H1 (cell line): ENCODE measurements around the gene AURKB. TPM values are rescaled to one million over a fixed set of nuclear protein-coding genes. Genes with fewer than 3 reads are reported as not detected.

Source experiments
- CTCF ChIA-PET: fragments of 300-600 bp; sonication (Branson Sonifier 250); formaldehyde crosslinking; loops from one replicate; lab custom pipeline; 2021; ENCODE audit not compliant: partially characterized antibody; lab: Charles Lee
- POLR2A ChIA-PET: fragments of 300-600 bp; sonication (Branson Sonifier 250); formaldehyde crosslinking; loops from one replicate; lab custom pipeline; 2021; ENCODE audit warnings: inconsistent platforms; ENCODE audit not compliant: partially characterized antibody; lab: Charles Lee
- DNase-seq, 2 experiments: peaks; one replicate each; pipeline versions ENCODE4 v3.0.0 to v3.0.0-alpha.2; 2010 to 2022; ENCODE audit warnings: low spot score in 2 of 2, low read depth in 1 of 2, mixed read lengths in 1 of 2
- FAIRE-seq: peaks from 2 replicates; lab custom pipeline; 2011; peaks lifted over from hg19 to GRCh38; lab: Jason Lieb, UNC
- H2AFZ ChIP-seq: 2 replicates; pipeline ENCODE4 v1.8.1; 2012; ENCODE audit warnings: low read length, inconsistent platforms
- H2AK5ac ChIP-seq: 2 replicates; pipeline ENCODE4 v1.6.1; 2013; ENCODE audit warnings: low read depth, low read length
- H2BK120ac ChIP-seq: replicated peaks from 2 replicates; pipeline ENCODE3; 2013; ENCODE audit warnings: low read depth, low read length, inconsistent platforms
- H2BK12ac ChIP-seq: 2 replicates; pipeline ENCODE4 v1.6.1; 2013; ENCODE audit warnings: low read depth, low read length
- H2BK15ac ChIP-seq: 2 replicates; pipeline ENCODE4 v1.6.1; 2013; ENCODE audit warnings: low read length
- H2BK20ac ChIP-seq: 2 replicates; pipeline ENCODE4 v1.6.1; 2013; ENCODE audit warnings: low read length
- H2BK5ac ChIP-seq: 2 replicates; pipeline ENCODE4 v1.6.1; 2013; ENCODE audit warnings: low read depth, low read length
- H3K14ac ChIP-seq: 2 replicates; pipeline ENCODE4 v1.6.1; 2013; ENCODE audit warnings: inconsistent platforms; ENCODE audit not compliant: insufficient read length
- H3K18ac ChIP-seq: 2 replicates; pipeline ENCODE4 v1.6.1; 2013; ENCODE audit warnings: low read length; ENCODE audit errors: extremely low read depth
- H3K23ac ChIP-seq: 2 replicates; pipeline ENCODE4 v1.6.1; 2013; ENCODE audit warnings: inconsistent platforms; ENCODE audit not compliant: insufficient read length
- H3K23me2 ChIP-seq: 2 replicates; pipeline ENCODE4 v1.6.1; 2013; ENCODE audit warnings: low read depth, low read length
- H3K27ac ChIP-seq: 2 replicates; pipeline ENCODE4 v1.6.1; 2011; ENCODE audit warnings: low read depth, low read length, inconsistent platforms
- H3K27me3 ChIP-seq, 4 experiments: replicated peaks in 1 of 4; 1 replicate in 1 of 4; 2 replicates in 3 of 4; pipeline versions ENCODE4 v1.6.1 to v1.8.1; 2011 to 2013; ENCODE audit warnings: low read length in 3 of 4, mild to moderate bottlenecking in 3 of 4, inconsistent platforms in 2 of 4, mixed read lengths in 2 of 4, moderate library complexity in 1 of 4; ENCODE audit not compliant: control insufficient read depth in 3 of 4, insufficient read depth in 3 of 4; ENCODE audit errors: extremely low read depth in 1 of 4
- H3K36me3 ChIP-seq, 4 experiments: 2 replicates each; pipeline versions ENCODE4 v1.6.1 to v1.8.1; 2011 to 2013; ENCODE audit warnings: mild to moderate bottlenecking in 4 of 4, low read length in 3 of 4, moderate library complexity in 2 of 4, control low read depth in 1 of 4, inconsistent platforms in 1 of 4; ENCODE audit not compliant: insufficient read depth in 4 of 4, control insufficient read depth in 2 of 4
- H3K4ac ChIP-seq: replicated peaks from 2 replicates; pipeline ENCODE3; 2013; ENCODE audit warnings: low read length, low read depth, mixed read lengths, inconsistent platforms; ENCODE audit not compliant: insufficient read length
- H3K4me1 ChIP-seq, 4 experiments: replicated peaks in 1 of 4; 1 replicate in 1 of 4; 2 replicates in 3 of 4; pipeline versions ENCODE4 v1.6.1 to v1.8.1; 2011 to 2013; ENCODE audit warnings: low read length in 3 of 4, inconsistent platforms in 2 of 4, mixed read lengths in 1 of 4; ENCODE audit not compliant: insufficient read depth in 4 of 4, control insufficient read depth in 3 of 4
- H3K4me2 ChIP-seq, 2 experiments: 2 replicates each; pipeline versions ENCODE4 v1.6.1 to v1.8.1; 2011 to 2013; ENCODE audit warnings: low read depth in 2 of 2, low read length in 2 of 2, control low read depth in 1 of 2, inconsistent platforms in 1 of 2, mild to moderate bottlenecking in 1 of 2; ENCODE audit not compliant: insufficient read depth in 1 of 2
- H3K4me3 ChIP-seq, 4 experiments: fragments of 200-600, 300-600 bp in 1 of 4; sonication (generic), shearing (Covaris generic), sonication (Bioruptor Twin) in 1 of 4; 2 replicates each; pipeline versions ENCODE4 v1.5.1 to v1.8.1; 2011 to 2016; ENCODE audit warnings: low read length in 4 of 4, low read depth in 3 of 4, control low read depth in 2 of 4, inconsistent platforms in 2 of 4, mild to moderate bottlenecking in 2 of 4, mixed read lengths in 1 of 4, moderate library complexity in 1 of 4; ENCODE audit not compliant: insufficient read depth in 2 of 4; ENCODE audit errors: extremely low read depth in 1 of 4
- H3K56ac ChIP-seq: replicated peaks from 2 replicates; pipeline ENCODE3; 2013; ENCODE audit warnings: low read depth, mild to moderate bottlenecking, mixed read lengths, low read length, inconsistent platforms; ENCODE audit not compliant: insufficient read length
- H3K79me1 ChIP-seq: 2 replicates; pipeline ENCODE4 v1.6.1; 2013; ENCODE audit warnings: low read depth, low read length, control low read depth
- H3K79me2 ChIP-seq, 2 experiments: 2 replicates each; pipeline versions ENCODE4 v1.6.1 to v1.8.1; 2012 to 2013; ENCODE audit warnings: low read length in 2 of 2, mild to moderate bottlenecking in 2 of 2, inconsistent platforms in 1 of 2; ENCODE audit not compliant: insufficient read depth in 2 of 2, control insufficient read depth in 1 of 2
- H3K9ac ChIP-seq, 4 experiments: replicated peaks in 1 of 4; 1 replicate in 1 of 4; 2 replicates in 3 of 4; pipeline versions ENCODE4 v1.6.1 to v1.8.1; 2011 to 2013; ENCODE audit warnings: low read depth in 3 of 4, low read length in 3 of 4, control low read depth in 2 of 4, mild to moderate bottlenecking in 2 of 4, moderate library complexity in 2 of 4, inconsistent platforms in 1 of 4; ENCODE audit errors: extremely low read depth in 1 of 4
- H3K9me3 ChIP-seq, 2 experiments: 2 replicates each; pipeline versions ENCODE4 v1.6.1 to v1.8.1; 2012 to 2013; ENCODE audit warnings: mild to moderate bottlenecking in 2 of 2, moderate library complexity in 2 of 2, control low read depth in 1 of 2, inconsistent platforms in 1 of 2, low read depth in 1 of 2, low read length in 1 of 2, mixed read lengths in 1 of 2; ENCODE audit not compliant: insufficient read depth in 2 of 2
- H4K20me1 ChIP-seq, 2 experiments: replicated peaks in 1 of 2; 2 replicates each; pipeline versions ENCODE3 to v1.8.1; 2011 to 2013; ENCODE audit warnings: inconsistent platforms in 2 of 2, low read length in 2 of 2, mild to moderate bottlenecking in 1 of 2; ENCODE audit not compliant: insufficient read depth in 2 of 2, control insufficient read depth in 1 of 2
- H4K5ac ChIP-seq: 2 replicates; pipeline ENCODE4 v1.6.1; 2013; ENCODE audit warnings: low read length, low read depth, mixed read lengths, inconsistent platforms; ENCODE audit not compliant: insufficient read length
- H4K8ac ChIP-seq: 2 replicates; pipeline ENCODE4 v1.8.0; 2013; ENCODE audit warnings: mild to moderate bottlenecking, moderate library complexity, low read length, inconsistent platforms; ENCODE audit not compliant: insufficient read depth; ENCODE audit errors: extremely low read depth
- H4K91ac ChIP-seq: replicated peaks from 2 replicates; pipeline ENCODE3; 2013; ENCODE audit warnings: low read length, mixed read lengths, inconsistent platforms; ENCODE audit not compliant: insufficient read length
- NRF1 ChIP-seq: IDR thresholded peaks from 2 replicates; pipeline ENCODE4 v1.6.1; 2011; ENCODE audit warnings: mild to moderate bottlenecking, low read depth, low read length, improper control_type of control experiment
- WGBS, 2 experiments: shearing (Covaris generic) in 1 of 2; methylation state at CpG; one replicate each; pipeline versions ENCODE4 v1.1.6 to v1.1.7; 2013 to 2015; ENCODE audit warnings: low lambda C conversion rate in 2 of 2, mixed read lengths in 2 of 2, inconsistent platforms in 1 of 2, low coverage in 1 of 2, missing lambda C conversion rate in 1 of 2; ENCODE audit not compliant: insufficient replicate concordance in 2 of 2, insufficient coverage in 1 of 2, insufficient read length in 1 of 2; ENCODE audit errors: extremely low coverage in 1 of 2, missing lambda C conversion rate in 1 of 2; 5-methylcytosine and 5-hydroxymethylcytosine counted together
- polyA plus RNA-seq, 7 experiments: library from polyadenylated mRNA; depleted of rRNA in 3 of 7; stranded (reverse) in 5 of 7; unstranded in 2 of 7; fragments of >200 nt in 5 of 7; fragments of 200-250 nt in 2 of 7; gene quantifications; 1 replicate in 5 of 7; 2 replicates in 1 of 7; 4 replicates in 1 of 7; pipeline versions ENCODE4 v1.2.1 to v1.2.3, GENCODE V29; 2011 to 2013; ENCODE audit warnings: missing spikeins in 2 of 7, mixed read lengths in 2 of 7
- total RNA-seq: library from RNA; stranded (reverse); fragmentation: NEBNext Ultra II Directional; extraction: Animal tissue kit (Norgen Biotek cat#: 25700); gene quantifications from 2 replicates; pipeline ENCODE4 v1.2.1, GENCODE V29; 2021

Gene AURKB
- total and polyA plus RNA-seq, 2 of the 8 experiments (the other 6 are each of a cell fraction or from before 2014, with no cell fraction given), result 102 to 160 TPM

GRCh38 chr17:8185582-8186445, 24.6 kb downstream of the AURKB start:
- WGBS, 2 experiments, result 3% methylated on average over 44 of the region's 44 CpGs; no CpG with 5 or more reads in 1 of the 2 experiments
- H3K9ac ChIP-seq, result peak overlapping the region in 3 of 4 experiments; percentile 31 to 64 (median 62); a peak in 6 of 7 replicates
- no peak overlapping the region for H3K18ac ChIP-seq
- H2BK5ac ChIP-seq, result peak overlapping the region; percentile 47; the same call in 1 of the 2 replicates
- H3K4me2 ChIP-seq, result peak overlapping the region; percentile 86 to 98
- peak in 1 of 2 experiments; percentile 100 for DNase-seq
- H2BK120ac ChIP-seq, result no peak overlapping the region
- no peak overlapping the region for H4K5ac ChIP-seq
- no peaks in the 10 kb centered on the region for H3K79me1 ChIP-seq
- peak overlapping the region; percentile 59 for H2AFZ ChIP-seq
- no peak for FAIRE-seq
- H3K4me1 ChIP-seq, result peaks cover 4 to 15% (median 9%) of the 10 kb centered on the region in 4 experiments; a peak in 6 of 7 replicates
- H3K27ac ChIP-seq, result no peak overlapping the region
- peaks cover 2 to 6% of the 10 kb centered on the region in 2 experiments for H4K20me1 ChIP-seq
- H4K91ac ChIP-seq, result no peak overlapping the region
- no peak overlapping the region for H3K23ac ChIP-seq
- no peak overlapping the region for H2BK15ac ChIP-seq
- H3K4ac ChIP-seq, result no peak overlapping the region
- H3K36me3 ChIP-seq, result no peaks in the 10 kb centered on the region
- no peak overlapping the region for H3K56ac ChIP-seq
- H2AK5ac ChIP-seq, result no peak overlapping the region
- no peaks in the 10 kb centered on the region for H3K9me3 ChIP-seq
- H3K4me3 ChIP-seq, result peak overlapping the region; percentile 79 to 99 (median 93)
- H3K27me3 ChIP-seq, result peaks cover 2 to 17% (median 11%) of the 10 kb centered on the region in 4 experiments
- no peaks in the 10 kb centered on the region for H3K79me2 ChIP-seq
- ChIA-PET POLR2A (interaction anchor here (0.8 to 19.9 kb wide), 10 partner anchors 9 to 65 kb away, joined by 3 to 373 read pairs (median 7); partner anchors contain the start of genes AURKB, CTC1, PFAS and TMEM107), CTCF (interaction anchor here (0.7 to 3.7 kb wide), 7 partner anchors 9 to 255 kb away, joined by 3 to 26 read pairs (median 4); partner anchors contain the start of gene TMEM107)
- no peak overlapping the region for H2BK20ac ChIP-seq
- peaks cover 14% of the 10 kb centered on the region for H3K23me2 ChIP-seq
- H4K8ac ChIP-seq, result 0 out of 2 replicates have a peak overlapping the region, but pooled peaks have one; percentile 53
- no peak overlapping the region for H3K14ac ChIP-seq
- no peak overlapping the region for H2BK12ac ChIP-seq
- peak; percentile 46; the same call in 1 of the 2 replicates for TF ChIP-seq NRF1
